Ovary (tissue), 9 donors: Measurements from ENCODE around the gene OCA2. TPM values are rescaled to one million over a fixed set of nuclear protein-coding genes. Genes with fewer than 3 reads are reported as not detected.

Source experiments
- DNase-seq, 5 donors: peaks; one replicate each; pipeline ENCODE4 v3.0.0-alpha.2; 2019 to 2020
- H3K27ac ChIP-seq, 2 donors: fragments of 200-600 bp; one replicate each; pipeline versions ENCODE4 v1.5.1 to v1.8.0; 2019 to 2022
- H3K27me3 ChIP-seq: fragments of 200-600 bp; one replicate; pipeline ENCODE4 v1.8.0; 2022
- H3K36me3 ChIP-seq: fragments of 200-600 bp; sonication (generic); one replicate; pipeline ENCODE4 v1.5.1; 2019
- H3K4me1 ChIP-seq: one replicate; pipeline ENCODE4 v1.8.1; 2013; ENCODE audit warnings: mild to moderate bottlenecking, moderate library complexity; ENCODE audit not compliant: insufficient read depth
- H3K4me3 ChIP-seq: fragments of 200-600 bp; sonication (generic); one replicate; pipeline ENCODE4 v1.5.1; 2017
- H3K9me3 ChIP-seq, 2 donors: fragments of 200-600 bp in 1 of 2; sonication (generic) in 1 of 2; one replicate each; pipeline versions ENCODE4 v1.5.1 to v1.8.1; 2013 to 2019; ENCODE audit warnings: mild to moderate bottlenecking in 1 of 2, moderate library complexity in 1 of 2
- EP300 ChIP-seq: sonication (generic); formaldehyde crosslinking; IDR thresholded peaks from one replicate; pipeline ENCODE4 v1.6.1; 2017; ENCODE audit warnings: antibody characterized with exemption
- POLR2A ChIP-seq: fragments of 450-650 bp; IDR thresholded peaks from one replicate; pipeline ENCODE4 v1.6.1; 2017; ENCODE audit warnings: antibody characterized with exemption, mild to moderate bottlenecking, moderate library complexity
- WGBS, 3 donors: extraction: QIAGEN DNeasy Blood & Tissue Kit in 1 of 3; methylation state at CpG; one replicate each; pipeline versions ENCODE4 v1.1.5 to v1.1.7; 2013 to 2017; 5-methylcytosine and 5-hydroxymethylcytosine counted together
- intact Hi-C, 4 donors: fragments of 100-400 bp; cut with DNase I; formaldehyde crosslinking; loops; one replicate each; pipeline versions ENCODE4 v1.11.0 to v1.15.1; 2022 to 2023
- polyA plus RNA-seq, 2 donors: library from polyadenylated mRNA; stranded (reverse); fragments of 200-250 nt in 1 of 2; fragments of 350-450 nt in 1 of 2; fragmentation: Illumina TruSeq in 1 of 2; extraction: RNeasy Lipid Tissue Mini Kit (QIAGEN cat#74804) in 1 of 2; gene quantifications; one replicate each; pipeline ENCODE4 v1.2.3, GENCODE V29; 2013 to 2014
- total RNA-seq, 7 donors: library from RNA; depleted of rRNA in 2 of 7; stranded (reverse); fragments of >200 nt in 2 of 7; fragmentation: NEBNext Ultra II Directional in 3 of 7; extraction: Animal tissue kit (Norgen Biotek cat#: 25700) in 3 of 7; gene quantifications; one replicate each; pipeline versions ENCODE4 v1.1.0 to v1.2.4, GENCODE V29; 2016 to 2023
- TF ChIP-seq, protein P1 (sequence below), 3 donors: fragments of 450-650 bp in 2 of 3; fragments of 200-600 bp in 1 of 3; IDR thresholded peaks; one replicate each; pipeline versions ENCODE4 v1.5.1 to v1.8.0; 2016 to 2022; ENCODE audit warnings: antibody characterized with exemption in 3 of 3, mild to moderate bottlenecking in 1 of 3
- donor health status: DM: no; HTN: no; CAD: no; lungs with moderate emphysema.
- donor health status: DM: no; HTN: no; CAD: no.
- donor health status: Bipolar disorder and iron deficiency.
- donor health status: DM: yes; HTN: yes; CAD: no.
- donor health status: DM: no; HTN: no; CAD: no.
- donor health status: DM: yes; HTN: yes; CAD: no.

OCA2 gene
- total and polyA plus RNA-seq, 9 donors, result 0.31 to 3.5 (median 0.68) TPM; not detected in 1

- no peaks in the 10 kb centered on the region for H3K36me3 ChIP-seq
- TF ChIP-seq EP300 (no peak), POLR2A (no peak)
- TF ChIP-seq, protein P1, sequence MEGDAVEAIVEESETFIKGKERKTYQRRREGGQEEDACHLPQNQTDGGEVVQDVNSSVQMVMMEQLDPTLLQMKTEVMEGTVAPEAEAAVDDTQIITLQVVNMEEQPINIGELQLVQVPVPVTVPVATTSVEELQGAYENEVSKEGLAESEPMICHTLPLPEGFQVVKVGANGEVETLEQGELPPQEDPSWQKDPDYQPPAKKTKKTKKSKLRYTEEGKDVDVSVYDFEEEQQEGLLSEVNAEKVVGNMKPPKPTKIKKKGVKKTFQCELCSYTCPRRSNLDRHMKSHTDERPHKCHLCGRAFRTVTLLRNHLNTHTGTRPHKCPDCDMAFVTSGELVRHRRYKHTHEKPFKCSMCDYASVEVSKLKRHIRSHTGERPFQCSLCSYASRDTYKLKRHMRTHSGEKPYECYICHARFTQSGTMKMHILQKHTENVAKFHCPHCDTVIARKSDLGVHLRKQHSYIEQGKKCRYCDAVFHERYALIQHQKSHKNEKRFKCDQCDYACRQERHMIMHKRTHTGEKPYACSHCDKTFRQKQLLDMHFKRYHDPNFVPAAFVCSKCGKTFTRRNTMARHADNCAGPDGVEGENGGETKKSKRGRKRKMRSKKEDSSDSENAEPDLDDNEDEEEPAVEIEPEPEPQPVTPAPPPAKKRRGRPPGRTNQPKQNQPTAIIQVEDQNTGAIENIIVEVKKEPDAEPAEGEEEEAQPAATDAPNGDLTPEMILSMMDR (IDR thresholded peaks at IDR 0.05), result no peak
- H3K4me3 ChIP-seq, result no peak overlapping the region
- H3K4me1 ChIP-seq, result no peaks in the 10 kb centered on the region
- no peak for DNase-seq
- no peak overlapping the region for H3K27ac ChIP-seq
- WGBS, 3 donors, result 83 to 93% (median 91%) methylated on average over 2 of the region's 2 CpGs
- intact Hi-C loops, result no loop called here
- no peaks in the 10 kb centered on the region for H3K27me3 ChIP-seq
- H3K9me3 ChIP-seq, result no peaks in the 10 kb centered on the region
These were observed 286.0 kb downstream of the OCA2 start for GRCh38 chr15:27813139-27813538.

GRCh38 chr15:27808182-27808581, 290.9 kb downstream of the OCA2 start:
- 53 to 58% (median 57%) methylated on average over 9 of the region's 9 CpGs for WGBS, 3 donors
- DNase-seq, result no peak
- H3K4me3 ChIP-seq, result no peak overlapping the region
- no peaks in the 10 kb centered on the region for H3K4me1 ChIP-seq
- intact Hi-C loops, result no loop called here
- no peaks in the 10 kb centered on the region for H3K9me3 ChIP-seq
- no peaks in the 10 kb centered on the region for H3K27me3 ChIP-seq
- TF ChIP-seq EP300 (no peak), POLR2A (no peak)
- TF ChIP-seq, protein P1 (IDR thresholded peaks at IDR 0.05), result no peak
- H3K36me3 ChIP-seq, result no peaks in the 10 kb centered on the region
- H3K27ac ChIP-seq, result no peak overlapping the region

DNA sequence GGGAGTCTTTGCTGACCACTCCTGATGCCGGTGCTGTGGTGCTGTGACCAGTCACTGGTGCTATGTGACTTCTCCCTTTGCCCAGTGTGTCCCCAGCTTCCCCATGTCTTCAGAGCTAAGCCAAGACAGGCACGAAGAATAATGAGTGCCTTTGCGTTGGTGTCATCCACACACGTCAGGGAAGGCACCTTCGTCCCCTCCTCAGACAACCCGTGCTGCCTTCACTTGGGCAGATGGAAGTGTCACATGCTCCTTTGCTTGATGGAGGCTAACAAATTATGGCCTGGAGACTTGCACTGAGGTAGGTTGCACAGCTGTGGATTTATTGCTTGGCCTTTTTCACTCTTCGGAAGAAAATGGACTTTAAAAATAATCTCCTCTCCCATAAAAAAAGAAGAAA, 291.8 kb downstream of the OCA2 start:
- Histone ChIP-seq H3K4me1 (no peaks in the 10 kb centered on the region), H3K27ac (no peak overlapping the region), H3K27me3 (no peaks in the 10 kb centered on the region), H3K9me3 (no peaks in the 10 kb centered on the region), H3K4me3 (no peak overlapping the region), H3K36me3 (no peaks in the 10 kb centered on the region)
- TF ChIP-seq EP300, result no peak
- TF ChIP-seq, protein P1 (IDR thresholded peaks at IDR 0.05), result no peak
- no peak for TF ChIP-seq POLR2A
- no peak for DNase-seq
- 83 to 84% (median 84%) methylated on average over 7 of the region's 7 CpGs for WGBS, 3 donors
- intact Hi-C loops, result no loop called here

DNA sequence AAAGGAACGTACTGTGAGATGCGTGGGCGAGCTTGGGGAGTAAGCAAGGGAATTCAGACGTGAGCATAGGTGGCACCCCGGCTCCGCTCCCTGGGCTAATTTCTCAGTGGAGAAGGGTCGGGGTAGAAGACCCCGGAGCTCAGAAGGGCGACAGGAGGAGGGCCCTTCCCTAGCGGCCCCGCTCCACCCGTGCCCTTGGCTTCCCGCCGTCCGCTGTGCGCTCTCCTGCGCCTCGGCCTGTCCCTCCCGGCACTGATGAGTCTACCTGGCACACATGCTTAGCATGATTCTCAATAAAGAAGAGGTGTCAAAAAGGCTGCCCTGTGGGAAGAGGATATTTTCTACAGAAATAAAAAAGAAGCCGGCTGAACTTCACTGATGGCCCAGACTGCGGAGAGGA, 292.7 kb downstream of the OCA2 start:
- 92 to 94% (median 93%) methylated on average over 21 of the region's 21 CpGs for WGBS, 3 donors
- no peaks in the 10 kb centered on the region for H3K4me1 ChIP-seq
- no peaks in the 10 kb centered on the region for H3K36me3 ChIP-seq
- TF ChIP-seq, protein P1 (IDR thresholded peaks at IDR 0.05), result no peak
- TF ChIP-seq POLR2A (no peak), EP300 (no peak)
- no peaks in the 10 kb centered on the region for H3K27me3 ChIP-seq
- no peaks in the 10 kb centered on the region for H3K9me3 ChIP-seq
- intact Hi-C loops, result no loop called here
- DNase-seq, result no peak
- H3K4me3 ChIP-seq, result no peak overlapping the region
- H3K27ac ChIP-seq, result no peak overlapping the region
